Measurements from ENCODE around the gene CROT.

DNA sequence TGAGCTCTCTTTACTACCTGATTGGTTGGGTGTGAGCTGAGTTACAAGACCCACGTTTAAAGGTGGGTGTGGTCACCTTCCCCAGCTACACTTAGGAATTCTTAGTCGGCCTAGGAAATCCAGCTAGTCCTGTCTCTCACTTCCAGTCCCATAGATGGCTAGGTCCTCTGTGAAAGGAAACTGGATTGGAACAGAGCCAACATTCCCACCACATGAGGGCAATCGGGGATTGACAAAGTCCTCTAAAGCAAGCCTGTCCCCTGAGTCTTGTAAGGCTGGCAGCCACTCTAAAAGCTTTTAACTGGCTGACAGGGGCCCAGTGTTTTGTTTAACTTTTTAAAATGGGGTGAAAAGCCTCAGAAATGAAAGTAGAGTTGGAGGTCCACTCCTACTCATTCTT lies 15.1 kb upstream of the CROT start:
- TF ChIP-seq POLR2AphosphoS5 (IDR thresholded peaks at IDR 0.05; ENCODE audit: borderline replicate concordance, low read depth, low read length) (no peak), EZH2 (IDR thresholded peaks at IDR 0.05) (no peak), FOXP2 (optimal IDR thresholded peaks at IDR 0.05; ENCODE audit: control extremely low read depth, extremely low read length, insufficient read depth) (no peak)
